ENCODE measurements around the gene PKIG. TPM values are rescaled to one million over a fixed set of nuclear protein-coding genes. Genes with fewer than 3 reads are reported as not detected.
"Not testable (repeated sequence)": the region's sequence is repeated elsewhere in the genome, so short reads cannot be mapped to it uniquely, and the experiment has no call there.

The PKIG gene
- total RNA-seq, 1 donor from 2014 or later, result 42.0 TPM

- no peaks in the 10 kb centered on the region for H3K9me3 Mint-ChIP-seq (ENCODE audit: unreplicated experiment)
- no peak for DNase-seq
- no peaks in the 10 kb centered on the region for H3K36me3 Mint-ChIP-seq (ENCODE audit: unreplicated experiment)
- TF ChIP-seq, protein P1, sequence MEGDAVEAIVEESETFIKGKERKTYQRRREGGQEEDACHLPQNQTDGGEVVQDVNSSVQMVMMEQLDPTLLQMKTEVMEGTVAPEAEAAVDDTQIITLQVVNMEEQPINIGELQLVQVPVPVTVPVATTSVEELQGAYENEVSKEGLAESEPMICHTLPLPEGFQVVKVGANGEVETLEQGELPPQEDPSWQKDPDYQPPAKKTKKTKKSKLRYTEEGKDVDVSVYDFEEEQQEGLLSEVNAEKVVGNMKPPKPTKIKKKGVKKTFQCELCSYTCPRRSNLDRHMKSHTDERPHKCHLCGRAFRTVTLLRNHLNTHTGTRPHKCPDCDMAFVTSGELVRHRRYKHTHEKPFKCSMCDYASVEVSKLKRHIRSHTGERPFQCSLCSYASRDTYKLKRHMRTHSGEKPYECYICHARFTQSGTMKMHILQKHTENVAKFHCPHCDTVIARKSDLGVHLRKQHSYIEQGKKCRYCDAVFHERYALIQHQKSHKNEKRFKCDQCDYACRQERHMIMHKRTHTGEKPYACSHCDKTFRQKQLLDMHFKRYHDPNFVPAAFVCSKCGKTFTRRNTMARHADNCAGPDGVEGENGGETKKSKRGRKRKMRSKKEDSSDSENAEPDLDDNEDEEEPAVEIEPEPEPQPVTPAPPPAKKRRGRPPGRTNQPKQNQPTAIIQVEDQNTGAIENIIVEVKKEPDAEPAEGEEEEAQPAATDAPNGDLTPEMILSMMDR (IDR thresholded peaks at IDR 0.05; ENCODE audit: partially characterized antibody, unreplicated experiment), result no peak
- peaks cover 15% of the 10 kb centered on the region for H3K4me1 Mint-ChIP-seq (ENCODE audit: low read depth, unreplicated experiment)
- no peak overlapping the region for H3K4me3 Mint-ChIP-seq (ENCODE audit: unreplicated experiment)
- no peaks in the 10 kb centered on the region for H3K27me3 Mint-ChIP-seq (ENCODE audit: unreplicated experiment)
- no peak overlapping the region for H3K27ac Mint-ChIP-seq (ENCODE audit: unreplicated experiment)
Measured at GRCh38 chr20:44584162-44584561, 1.8 kb downstream of the PKIG start.

GRCh38 chr20:44585057-44585963 is 2.9 kb downstream of the PKIG start:
- no peak overlapping the region for H3K27ac Mint-ChIP-seq (ENCODE audit: unreplicated experiment)
- no peaks in the 10 kb centered on the region for H3K9me3 Mint-ChIP-seq (ENCODE audit: unreplicated experiment)

DNA sequence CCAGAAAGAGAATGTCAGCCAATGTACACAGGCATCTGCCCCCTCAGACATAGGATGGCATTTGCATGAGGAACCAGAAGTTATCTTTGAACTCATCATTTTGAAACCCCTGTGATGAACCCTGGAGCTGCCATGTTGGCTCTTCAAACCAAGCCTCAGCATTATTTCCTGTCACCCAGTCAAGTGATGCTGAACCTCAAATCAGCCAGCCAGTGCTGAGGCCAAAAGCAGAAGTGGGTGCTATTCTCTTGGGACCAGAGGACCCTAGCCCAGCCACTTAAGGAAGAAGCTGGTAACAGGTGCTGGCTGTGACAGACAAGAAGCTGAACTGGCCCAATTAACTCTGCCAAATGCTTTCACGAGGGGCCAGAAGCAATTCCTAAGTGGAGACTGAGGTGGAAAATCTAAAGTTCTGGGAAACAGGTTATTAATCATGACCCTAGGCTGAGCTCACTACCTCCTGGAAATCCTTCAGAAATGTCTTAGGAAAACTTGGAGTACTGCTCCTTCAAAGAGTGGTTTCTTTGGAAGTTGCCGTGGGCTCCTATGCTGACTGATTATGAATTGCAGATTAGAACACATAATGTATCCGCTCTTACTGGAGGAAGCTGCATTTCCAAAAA is 4.0 kb downstream of the PKIG start:
- H3K9me3 Mint-ChIP-seq (ENCODE audit: unreplicated experiment), result peaks cover 2% of the 10 kb centered on the region
- DNase-seq, result no peak
- H3K4me3 Mint-ChIP-seq (ENCODE audit: unreplicated experiment), result no peak overlapping the region
- TF ChIP-seq, protein P1 (IDR thresholded peaks at IDR 0.05; ENCODE audit: partially characterized antibody, unreplicated experiment), result no peak
- no peak overlapping the region for H3K27ac Mint-ChIP-seq (ENCODE audit: unreplicated experiment)
- no peaks in the 10 kb centered on the region for H3K36me3 Mint-ChIP-seq (ENCODE audit: unreplicated experiment)
- H3K27me3 Mint-ChIP-seq (ENCODE audit: unreplicated experiment), result no peaks in the 10 kb centered on the region
- peaks cover 7% of the 10 kb centered on the region for H3K4me1 Mint-ChIP-seq (ENCODE audit: low read depth, unreplicated experiment)

More at GRCh38 chr20:44585057-44585963, 2.9 kb downstream of the PKIG start:
- Mint-ChIP-seq H3K27me3 (ENCODE audit: unreplicated experiment) (no peaks in the 10 kb centered on the region), H3K4me3 (ENCODE audit: unreplicated experiment) (no peak overlapping the region), H3K36me3 (ENCODE audit: unreplicated experiment) (no peaks in the 10 kb centered on the region), H3K4me1 (ENCODE audit: low read depth, unreplicated experiment) (peaks cover 9% of the 10 kb centered on the region)
- TF ChIP-seq, protein P1 (IDR thresholded peaks at IDR 0.05; ENCODE audit: partially characterized antibody, unreplicated experiment), result no peak
- no peak for DNase-seq

- Mint-ChIP-seq H3K27ac (ENCODE audit: unreplicated experiment) (no peak overlapping the region), H3K36me3 (ENCODE audit: unreplicated experiment) (no peaks in the 10 kb centered on the region), H3K4me3 (ENCODE audit: unreplicated experiment) (no peak overlapping the region), H3K9me3 (ENCODE audit: unreplicated experiment) (peaks cover 2% of the 10 kb centered on the region), H3K4me1 (ENCODE audit: low read depth, unreplicated experiment) (peaks cover 2% of the 10 kb centered on the region), H3K27me3 (ENCODE audit: unreplicated experiment) (no peaks in the 10 kb centered on the region)
- no peak for DNase-seq
- TF ChIP-seq, protein P1 (IDR thresholded peaks at IDR 0.05; ENCODE audit: partially characterized antibody, unreplicated experiment), result no peak
Measured at GRCh38 chr20:44587035-44587980, 4.9 kb downstream of the PKIG start.

DNA sequence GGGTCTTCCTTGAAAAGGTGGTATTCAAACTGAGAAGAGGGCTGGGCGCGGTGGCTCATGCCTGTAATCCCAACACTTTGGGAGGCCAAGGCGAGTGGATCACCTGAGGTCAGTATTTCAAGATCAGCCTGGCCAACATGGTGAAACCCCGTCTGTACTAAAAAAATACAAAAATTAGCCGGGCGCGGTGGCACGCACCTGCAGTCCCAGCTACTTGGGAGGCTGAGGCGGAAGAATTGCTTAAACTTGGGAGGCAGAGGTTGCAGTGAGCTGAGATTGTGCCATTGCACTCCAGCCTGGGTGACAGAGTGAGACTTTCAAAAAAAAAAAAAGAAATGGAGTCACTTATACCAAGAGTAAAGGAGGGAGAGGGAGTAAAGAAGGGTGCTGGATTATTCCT is 5.9 kb downstream of the PKIG start:
- not testable (repeated sequence) for H3K4me3 Mint-ChIP-seq (ENCODE audit: unreplicated experiment); H3K9me3 Mint-ChIP-seq (ENCODE audit: unreplicated experiment); H3K4me1 Mint-ChIP-seq (ENCODE audit: low read depth, unreplicated experiment); H3K27me3 Mint-ChIP-seq (ENCODE audit: unreplicated experiment); H3K36me3 Mint-ChIP-seq (ENCODE audit: unreplicated experiment); H3K27ac Mint-ChIP-seq (ENCODE audit: unreplicated experiment); DNase-seq

Data from glutamatergic neuron (in vitro differentiated cells).